RPMI7951 (cell line): ENCODE data around the gene CDH13. TPM values are rescaled to one million over a fixed set of nuclear protein-coding genes. Genes with fewer than 3 reads are reported as not detected.

ENCODE experiments used
- DNase-seq: peaks from one replicate; pipeline ENCODE4 v3.0.0-alpha.2; 2012; ENCODE audit warnings: low read depth
- total RNA-seq: library from RNA; depleted of rRNA; stranded (reverse); fragments of >200 nt; shearing (Covaris generic); gene quantifications from 2 replicates; pipeline ENCODE4 v1.2.3, GENCODE V29; 2014

The CDH13 gene
- total RNA-seq, 1 experiment from 2014 or later = 65.6 TPM

DNA sequence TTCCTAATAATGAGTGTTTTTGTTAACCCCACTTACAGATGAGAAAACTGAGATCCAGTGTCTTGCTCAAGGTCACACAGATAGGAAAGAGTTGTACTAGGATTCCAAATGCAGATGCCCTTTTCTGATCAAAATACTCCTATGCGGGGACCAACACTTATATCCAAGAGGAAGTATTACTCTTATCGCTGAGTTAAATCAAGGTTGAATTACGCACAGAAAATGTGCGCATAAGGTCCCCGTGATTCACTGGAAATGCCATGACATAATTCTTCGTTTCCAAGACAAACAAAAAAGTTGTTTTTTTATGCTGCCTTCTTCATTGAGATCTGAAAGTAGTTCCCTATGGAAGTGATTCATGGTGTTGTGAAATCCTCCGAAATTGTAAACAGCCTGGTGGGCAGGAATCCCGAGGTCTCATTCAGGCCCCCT, 717.2 kb downstream of the CDH13 start:
- peak; percentile 96 for DNase-seq

DNA sequence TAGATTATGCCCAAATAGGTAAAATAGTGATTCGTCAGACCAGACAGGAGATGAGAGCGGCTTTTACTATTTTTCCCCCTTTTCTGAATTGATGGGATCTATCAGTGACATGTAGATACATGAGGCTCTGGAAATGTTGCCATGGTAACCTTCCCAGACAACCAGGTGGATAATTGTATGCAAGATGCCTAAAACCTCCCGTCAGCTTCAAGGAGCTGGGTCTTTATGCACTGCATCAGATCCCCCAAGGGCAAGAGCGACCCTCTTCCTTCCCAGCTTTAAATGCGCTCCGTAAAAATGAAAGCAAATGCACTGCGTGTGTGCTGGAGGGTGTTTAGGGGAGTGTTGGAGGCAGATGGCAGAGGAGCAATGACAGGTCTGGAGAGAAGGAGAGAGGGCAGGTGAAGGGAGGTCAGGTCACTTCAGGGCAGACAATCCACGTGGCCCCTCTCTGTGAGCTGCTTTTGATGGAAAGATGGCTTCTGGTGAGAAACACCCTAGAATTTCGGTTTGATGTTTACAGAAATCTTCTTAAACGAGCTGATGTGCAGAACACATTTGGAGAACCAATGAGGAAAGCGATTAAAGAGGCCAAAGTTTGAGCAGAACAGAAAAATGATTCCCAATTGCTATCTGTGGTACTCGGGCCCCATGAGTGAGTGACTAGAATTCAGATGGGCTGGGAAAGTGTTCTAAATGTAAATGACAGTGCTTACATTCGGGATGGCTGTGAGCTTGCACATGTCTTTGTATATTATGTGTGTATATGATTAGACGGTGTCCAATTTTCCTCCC, 719.3 kb downstream of the CDH13 start:
- peak; percentile 23 for DNase-seq

DNA sequence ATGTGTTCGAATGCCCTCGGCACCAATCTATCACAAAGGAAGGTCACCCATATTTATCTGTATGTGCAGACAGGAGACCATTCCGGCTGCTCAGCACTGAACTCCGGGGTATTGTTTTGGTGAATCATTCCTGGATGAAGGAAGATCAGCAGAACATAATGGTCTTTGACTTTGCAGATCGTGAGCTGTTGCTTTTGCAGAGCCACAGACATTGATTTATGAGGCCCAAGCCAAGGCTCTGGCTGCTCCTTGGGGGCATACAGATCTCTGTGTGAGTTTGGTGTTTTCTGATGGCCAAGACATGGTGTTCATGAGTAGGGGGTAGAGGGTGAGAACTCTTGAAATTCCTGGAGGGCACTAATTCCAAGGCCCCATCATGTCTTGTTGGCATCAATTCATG, 722.2 kb downstream of the CDH13 start:
- peak; percentile 79 for DNase-seq

DNA sequence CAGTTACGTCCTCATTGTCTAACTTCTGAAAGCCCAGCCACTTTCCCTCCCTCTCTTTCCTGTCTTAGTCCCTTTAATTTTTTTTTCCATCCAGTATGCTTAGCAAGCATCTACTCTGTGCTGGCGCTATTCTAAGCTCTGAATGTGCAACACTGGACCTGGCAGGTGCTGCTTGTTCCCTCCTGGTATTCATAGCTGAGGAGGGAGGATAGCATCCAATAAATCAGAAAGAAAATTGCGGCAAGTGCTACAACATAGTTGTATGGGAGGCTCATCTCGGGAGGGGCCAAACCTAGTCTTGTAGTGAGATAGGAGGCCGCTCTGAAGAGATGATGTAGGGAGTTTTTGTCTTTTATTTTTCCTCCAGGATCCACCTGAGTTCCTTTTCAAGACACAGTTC, 723.7 kb downstream of the CDH13 start:
- DNase-seq = no peak

GRCh38 chr16:83351846-83352245, 725.1 kb downstream of the CDH13 start:
- DNase-seq = peak; percentile 66

DNA sequence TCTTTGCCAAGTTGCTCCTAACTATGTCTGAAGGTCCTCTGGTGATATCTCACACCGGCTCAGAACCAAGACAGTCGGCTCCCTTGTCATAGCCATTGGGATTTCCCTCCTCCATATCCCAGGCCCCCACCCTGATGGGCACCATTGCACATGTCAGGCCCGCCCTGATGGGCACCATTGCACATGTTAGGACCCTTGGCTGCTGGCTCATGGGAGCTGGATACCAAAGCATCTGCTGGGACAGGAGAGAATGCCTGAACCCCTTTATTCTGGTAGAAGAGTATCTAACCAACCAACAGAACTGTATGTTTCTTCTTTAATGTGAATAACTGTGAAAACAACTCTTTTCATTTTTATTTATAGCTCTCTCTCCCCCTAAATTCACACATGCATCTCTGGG, 726.5 kb downstream of the CDH13 start:
- DNase-seq = no peak

DNA sequence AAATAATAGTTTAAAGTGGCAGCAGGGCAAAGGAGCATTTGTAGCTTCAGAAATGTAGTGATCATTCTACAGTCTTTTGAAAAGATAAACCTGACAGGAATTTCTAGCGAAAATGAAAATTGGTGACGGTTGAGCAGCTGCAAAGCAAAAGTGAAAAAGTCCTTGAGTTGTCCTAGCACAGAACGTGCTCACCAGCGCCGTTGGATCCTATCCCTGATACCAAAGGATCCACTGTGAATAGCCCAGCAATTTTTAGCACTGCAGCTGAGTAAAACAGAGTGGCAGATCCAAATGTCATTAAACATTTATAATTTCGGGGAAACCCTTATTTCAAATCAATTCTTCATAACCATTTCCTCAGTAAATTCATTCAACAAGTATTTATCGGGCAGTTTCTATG, 727.2 kb downstream of the CDH13 start:
- DNase-seq = peak; percentile 37

- no peak for DNase-seq
Measured at GRCh38 chr16:83355570-83356218, 728.9 kb downstream of the CDH13 start.

DNA sequence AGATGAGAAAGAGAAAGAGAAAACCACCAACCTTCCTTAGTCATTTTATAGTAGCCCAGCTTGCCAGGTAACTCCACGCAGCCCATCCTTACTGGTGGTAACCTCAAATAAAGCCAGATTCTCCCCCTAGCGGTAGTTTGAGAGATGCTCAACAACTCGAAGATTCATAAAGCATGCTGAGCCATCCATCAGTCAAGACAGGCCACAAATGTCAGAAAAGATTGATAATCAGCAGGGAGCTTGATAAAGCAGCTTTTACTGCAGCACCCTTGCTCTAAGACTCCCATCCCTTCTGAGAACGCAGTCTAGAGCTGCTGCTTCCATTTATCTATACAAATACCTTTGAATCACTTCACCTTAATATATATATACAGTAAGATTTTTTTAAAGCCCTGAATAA, 729.5 kb downstream of the CDH13 start:
- peak; percentile 67 for DNase-seq

- no peak for DNase-seq
Measured at GRCh38 chr16:83356986-83357385, 730.2 kb downstream of the CDH13 start.

DNA sequence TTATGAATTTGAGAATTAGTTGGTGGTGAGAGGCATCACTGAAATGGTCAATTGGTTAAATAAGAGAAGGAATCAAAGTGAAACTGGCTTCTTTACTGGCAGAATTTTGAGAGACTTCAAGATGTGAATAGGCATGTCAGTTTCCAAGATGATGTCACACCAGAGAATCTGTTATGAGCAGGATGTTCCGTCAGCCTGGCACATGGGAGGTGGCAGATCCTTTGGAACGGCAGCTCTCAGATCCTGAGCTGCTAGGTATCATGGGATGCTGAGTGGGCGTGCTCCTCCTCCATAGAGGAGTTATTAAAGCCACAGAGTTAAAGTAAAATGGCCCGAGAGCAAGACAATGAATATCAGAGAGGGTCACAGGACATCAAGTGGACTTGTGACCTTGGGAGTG, 736.8 kb downstream of the CDH13 start:
- DNase-seq = peak; percentile 74

DNA sequence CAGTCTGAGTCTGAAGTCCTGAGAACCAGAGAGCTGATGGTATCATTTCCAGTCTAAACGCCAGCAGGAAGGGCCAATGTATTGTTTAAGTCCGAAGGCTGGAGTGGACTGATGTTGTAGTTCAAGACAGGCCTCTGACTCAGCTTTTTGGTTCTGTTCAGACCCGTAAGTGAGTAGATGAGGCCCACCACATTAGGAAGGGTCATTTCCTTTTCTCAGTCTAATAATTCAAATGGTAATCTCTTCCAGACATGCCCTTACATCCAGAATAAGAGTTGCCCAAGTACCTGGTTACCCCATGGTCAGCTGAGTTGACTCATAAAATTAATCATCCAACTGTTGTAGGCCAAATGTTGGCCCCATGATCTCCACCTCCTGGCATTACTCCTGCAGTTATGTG, 738.4 kb downstream of the CDH13 start:
- peak; percentile 90 for DNase-seq

DNA sequence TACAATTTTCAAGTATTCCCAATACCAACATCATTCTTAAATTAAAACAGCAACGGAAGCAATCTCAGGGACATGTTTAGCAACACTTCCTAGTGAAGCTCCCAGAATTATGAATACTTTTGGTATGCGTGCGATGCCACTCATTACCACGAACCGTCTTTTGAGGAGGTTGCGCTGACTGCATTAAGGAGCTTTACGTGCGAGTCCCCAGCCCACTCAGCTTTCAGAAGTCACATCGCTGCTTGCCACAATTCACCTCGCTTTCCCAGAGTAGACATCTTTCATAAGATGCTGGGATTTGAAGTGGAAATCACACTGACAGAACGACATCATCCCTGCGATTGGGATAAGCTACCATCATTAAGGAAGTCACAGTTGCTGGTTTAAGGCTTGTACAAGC, 739.5 kb downstream of the CDH13 start:
- DNase-seq = peak; percentile 84

GRCh38 chr16:83374979-83375378, 748.2 kb downstream of the CDH13 start:
- no peak for DNase-seq

GRCh38 chr16:83389751-83390150, 763.0 kb downstream of the CDH13 start:
- DNase-seq = peak; percentile 58

DNA sequence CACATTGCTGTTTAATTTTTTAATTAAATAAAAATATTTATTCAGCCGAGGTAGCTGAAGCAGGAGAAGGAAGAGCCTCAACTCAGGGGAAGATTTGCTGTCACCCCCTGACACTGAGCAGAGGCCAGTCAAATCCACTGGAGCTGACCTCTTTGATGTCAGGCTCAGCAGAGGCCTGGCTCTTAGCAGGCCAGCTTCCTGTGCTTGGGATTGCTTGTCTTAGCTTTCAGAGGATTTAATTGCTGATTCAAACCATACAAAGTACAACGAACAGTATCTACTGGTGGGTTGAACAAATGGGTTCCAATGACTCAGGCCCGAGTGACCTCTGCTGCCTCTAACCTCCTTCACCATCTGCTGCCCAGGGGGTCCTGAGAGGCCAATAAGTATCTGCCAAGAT, 764.0 kb downstream of the CDH13 start:
- DNase-seq = peak; percentile 43

GRCh38 chr16:83392743-83393142, 766.0 kb downstream of the CDH13 start:
- no peak for DNase-seq

GRCh38 chr16:83393196-83393981, 766.6 kb downstream of the CDH13 start:
- DNase-seq = peak; percentile 68

GRCh38 chr16:83397601-83398291, 771.0 kb downstream of the CDH13 start:
- no peak for DNase-seq

DNA sequence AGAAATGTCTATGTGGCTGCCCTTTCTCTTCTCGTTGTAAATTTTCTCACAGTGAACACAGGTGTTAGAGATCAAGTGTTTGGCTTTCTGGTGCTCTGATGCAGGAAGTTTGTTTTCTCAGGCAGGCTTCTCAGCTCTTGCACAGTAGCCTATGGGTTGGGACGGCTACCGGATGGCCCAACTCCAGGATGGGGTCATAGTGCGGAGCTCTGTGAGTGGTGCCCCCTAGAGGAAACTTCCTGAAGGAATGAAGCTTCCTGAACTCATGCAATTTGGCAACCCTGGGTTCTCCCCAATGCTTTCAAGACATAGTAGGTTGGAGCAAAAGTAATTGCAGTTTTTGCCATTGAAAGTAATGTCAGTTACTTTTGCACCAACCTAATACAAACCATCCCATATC, 773.5 kb downstream of the CDH13 start:
- no peak for DNase-seq

- DNase-seq = peak; percentile 53
Measured at GRCh38 chr16:83402160-83402814, 775.5 kb downstream of the CDH13 start.
